Measurements from ENCODE around the gene ZNF343. TPM values are rescaled to one million over a fixed set of nuclear protein-coding genes. Genes with fewer than 3 reads are reported as not detected.
A peak's percentile ranks its signal among the peaks of the same experiment; 100 is the strongest.
"Not testable (repeated sequence)": the region's sequence is repeated elsewhere in the genome, so short reads cannot be mapped to it uniquely, and the experiment has no call there.

Gene ZNF343
- total and polyA plus RNA-seq, 8 donors = 0.58 to 14.3 (median 4.4) TPM

- H3K4me1 ChIP-seq = peaks cover 10 to 21% (median 17%) of the 10 kb centered on the region in 4 donors
- no peaks in the 10 kb centered on the region for H3K27me3 ChIP-seq
- 79 to 84% (median 82%) methylated on average over 5 of the region's 5 CpGs for WGBS, 5 donors
- peak in 1 of 2 donors; percentile 25 for DNase-seq
- peak overlapping the region in 3 of 5 donors; percentile 82 to 88 (median 83) for H3K27ac ChIP-seq
- H3K36me3 ChIP-seq = no peaks in the 10 kb centered on the region
- TF ChIP-seq POLR2A (IDR thresholded peaks at IDR 0.05) (no peak), POLR2AphosphoS5 (IDR thresholded peaks at IDR 0.05) (no peak), EP300 (IDR thresholded peaks at IDR 0.05) (no peak)
- TF ChIP-seq, protein P1, sequence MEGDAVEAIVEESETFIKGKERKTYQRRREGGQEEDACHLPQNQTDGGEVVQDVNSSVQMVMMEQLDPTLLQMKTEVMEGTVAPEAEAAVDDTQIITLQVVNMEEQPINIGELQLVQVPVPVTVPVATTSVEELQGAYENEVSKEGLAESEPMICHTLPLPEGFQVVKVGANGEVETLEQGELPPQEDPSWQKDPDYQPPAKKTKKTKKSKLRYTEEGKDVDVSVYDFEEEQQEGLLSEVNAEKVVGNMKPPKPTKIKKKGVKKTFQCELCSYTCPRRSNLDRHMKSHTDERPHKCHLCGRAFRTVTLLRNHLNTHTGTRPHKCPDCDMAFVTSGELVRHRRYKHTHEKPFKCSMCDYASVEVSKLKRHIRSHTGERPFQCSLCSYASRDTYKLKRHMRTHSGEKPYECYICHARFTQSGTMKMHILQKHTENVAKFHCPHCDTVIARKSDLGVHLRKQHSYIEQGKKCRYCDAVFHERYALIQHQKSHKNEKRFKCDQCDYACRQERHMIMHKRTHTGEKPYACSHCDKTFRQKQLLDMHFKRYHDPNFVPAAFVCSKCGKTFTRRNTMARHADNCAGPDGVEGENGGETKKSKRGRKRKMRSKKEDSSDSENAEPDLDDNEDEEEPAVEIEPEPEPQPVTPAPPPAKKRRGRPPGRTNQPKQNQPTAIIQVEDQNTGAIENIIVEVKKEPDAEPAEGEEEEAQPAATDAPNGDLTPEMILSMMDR (IDR thresholded peaks at IDR 0.05) = no peak
- intact Hi-C loops (cut with DNase I; ENCODE audit: low total_unique reads) = no loop called here
- H3K4me3 ChIP-seq = peak overlapping the region; percentile 72 to 90 (median 85)
- H3K9me3 ChIP-seq = no peaks in the 10 kb centered on the region
Measured at GRCh38 chr20:2507464-2507863, 1.3 kb downstream of the ZNF343 start.

DNA sequence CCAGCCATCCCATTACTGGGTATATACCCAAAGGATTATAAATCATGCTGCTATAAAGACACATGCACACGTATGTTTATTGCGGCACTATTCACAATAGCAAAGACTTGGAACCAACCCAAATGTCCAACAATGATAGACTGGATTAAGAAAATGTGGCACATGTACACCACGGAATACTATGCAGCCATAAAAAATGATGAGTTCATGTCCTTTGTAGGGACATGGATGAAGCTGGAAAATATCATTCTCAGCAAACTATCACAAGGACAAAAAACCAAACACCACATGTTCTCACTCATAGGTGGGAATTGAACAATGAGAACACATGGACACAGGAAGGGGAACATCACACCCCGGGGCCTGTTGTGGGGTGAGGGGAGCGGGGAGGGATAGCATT is 2.3 kb downstream of the ZNF343 start:
- H3K4me3 ChIP-seq; H3K9me3 ChIP-seq; intact Hi-C loops (cut with DNase I; ENCODE audit: low total_unique reads); DNase-seq; H3K27me3 ChIP-seq; H3K36me3 ChIP-seq; H3K27ac ChIP-seq: not testable (repeated sequence)
- peaks cover 10 to 21% (median 17%) of the 10 kb centered on the region in 4 donors for H3K4me1 ChIP-seq
- WGBS, 5 donors = 90 to 98% (median 93%) methylated on average over 3 of the region's 5 CpGs

DNA sequence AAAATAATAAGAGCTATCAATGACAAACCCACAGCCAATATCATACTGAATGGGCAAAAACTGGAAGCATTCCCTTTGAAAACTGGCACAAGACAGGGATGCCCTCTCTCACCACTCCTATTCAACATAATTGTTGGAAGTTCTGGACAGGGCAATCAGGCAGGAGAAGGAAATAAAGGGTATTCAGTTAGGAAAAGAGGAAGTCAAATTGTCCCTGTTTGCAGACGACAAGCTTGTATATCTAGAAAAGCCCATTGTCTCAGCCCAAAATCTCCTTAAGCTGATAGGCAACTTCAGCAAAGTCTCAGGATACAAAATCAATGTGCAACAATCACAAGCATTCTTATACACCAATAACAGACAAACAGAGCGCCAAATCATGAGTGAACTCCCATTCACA is 3.9 kb downstream of the ZNF343 start:
- intact Hi-C loops (cut with DNase I; ENCODE audit: low total_unique reads) = not testable (repeated sequence)

GRCh38 chr20:2502808-2503384 is 5.8 kb downstream of the ZNF343 start:
- H3K9me3 ChIP-seq; H3K27ac ChIP-seq; H3K27me3 ChIP-seq; H3K4me3 ChIP-seq; H3K4me1 ChIP-seq; DNase-seq; intact Hi-C loops (cut with DNase I; ENCODE audit: low total_unique reads): not testable (repeated sequence)
- 93 to 96% (median 95%) methylated on average over 2 of the region's 2 CpGs for WGBS, 5 donors
- peaks cover 7 to 35% (median 29%) of the 10 kb centered on the region in 4 donors for H3K36me3 ChIP-seq

More for the DNA sequence above, 3.9 kb downstream of the ZNF343 start:
- Histone ChIP-seq H3K36me3 (peaks cover 4 to 18% (median 11%) of the 10 kb centered on the region in 4 donors), H3K4me1 (peaks cover 10 to 21% (median 17%) of the 10 kb centered on the region in 4 donors)
- H3K4me3 ChIP-seq, H3K27ac ChIP-seq, H3K27me3 ChIP-seq, H3K9me3 ChIP-seq, DNase-seq: not testable (repeated sequence)
- 79 to 95% (median 87%) methylated on average over 2 of the region's 2 CpGs for WGBS, 5 donors

GRCh38 chr20:2485661-2486060 is 23.1 kb downstream of the ZNF343 start:
- intact Hi-C loops (cut with DNase I; ENCODE audit: low total_unique reads) = no loop called here
- DNase-seq = peak in 1 of 2 donors; percentile 40
- H3K36me3 ChIP-seq = peaks cover 30 to 99% (median 98%) of the 10 kb centered on the region in 4 donors

GRCh38 chr20:2485080-2485479 is 23.6 kb downstream of the ZNF343 start:
- WGBS, 5 donors = 91 to 94% (median 92%) methylated on average over 2 of the region's 2 CpGs
- intact Hi-C loops (cut with DNase I; ENCODE audit: low total_unique reads) = no loop called here
- Histone ChIP-seq H3K36me3 (peaks cover 25 to 99% (median 98%) of the 10 kb centered on the region in 4 donors), H3K27me3 (no peaks in the 10 kb centered on the region), H3K4me1 (no peaks in the 10 kb centered on the region), H3K27ac (no peak overlapping the region), H3K9me3 (peaks cover 0 to 7% (median 4%) of the 10 kb centered on the region in 4 donors), H3K4me3 (no peak overlapping the region)
- DNase-seq = no peak
- TF ChIP-seq, protein P1 (IDR thresholded peaks at IDR 0.05) = no peak
- no peak for TF ChIP-seq POLR2A (IDR thresholded peaks at IDR 0.05)
- no peak for TF ChIP-seq POLR2AphosphoS5 (IDR thresholded peaks at IDR 0.05)

More at GRCh38 chr20:2485661-2486060, 23.1 kb downstream of the ZNF343 start:
- no peaks in the 10 kb centered on the region for H3K4me1 ChIP-seq
- no peak overlapping the region for H3K4me3 ChIP-seq
- peaks cover 0 to 4% (median 2%) of the 10 kb centered on the region in 4 donors for H3K9me3 ChIP-seq
- no peak overlapping the region for H3K27ac ChIP-seq
- H3K27me3 ChIP-seq = no peaks in the 10 kb centered on the region
- no peak for TF ChIP-seq POLR2A (IDR thresholded peaks at IDR 0.05)
- TF ChIP-seq POLR2AphosphoS5 (IDR thresholded peaks at IDR 0.05) = no peak
- no peak for TF ChIP-seq EP300 (IDR thresholded peaks at IDR 0.05)
- TF ChIP-seq, protein P1 (IDR thresholded peaks at IDR 0.05) = no peak
- WGBS, 5 donors = 59 to 71% (median 64%) methylated on average over 4 of the region's 4 CpGs
